Measurements from ENCODE around the gene PI4K2B.

DNA sequence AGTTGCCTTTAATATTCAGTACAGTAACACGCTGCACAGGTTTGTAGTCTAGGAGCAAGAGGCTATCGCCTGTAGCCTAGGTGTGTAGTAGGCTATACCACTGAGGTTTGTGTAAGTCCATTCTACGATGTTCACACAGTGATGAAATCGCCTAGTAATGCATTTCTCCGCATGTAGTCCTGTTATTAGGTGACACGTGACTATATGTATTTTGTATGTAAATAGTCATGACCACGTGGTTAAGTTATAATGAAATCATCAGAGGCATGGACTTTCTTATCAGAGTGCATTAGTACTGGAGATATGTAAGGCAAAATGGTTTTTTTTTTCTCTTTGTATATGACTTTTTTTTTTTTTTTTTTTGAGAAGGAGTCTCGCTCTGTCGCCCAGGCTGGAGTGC is 68.8 kb downstream of the PI4K2B start:
- TF ChIP-seq EZH2 (IDR thresholded peaks at IDR 0.05) (no peak), POLR2AphosphoS5 (IDR thresholded peaks at IDR 0.05; ENCODE audit: borderline replicate concordance, low read depth, low read length) (no peak)

All from SK-N-MC (cell line).